H1 (cell line): Measurements from ENCODE around the gene LRRC45. TPM values are rescaled to one million over a fixed set of nuclear protein-coding genes. Genes with fewer than 3 reads are reported as not detected.

Experiments used
- CTCF ChIA-PET: fragments of 300-600 bp; sonication (Branson Sonifier 250); formaldehyde crosslinking; loops from one replicate; lab custom pipeline; 2021; ENCODE audit not compliant: partially characterized antibody; lab: Charles Lee
- POLR2A ChIA-PET: fragments of 300-600 bp; sonication (Branson Sonifier 250); formaldehyde crosslinking; loops from one replicate; lab custom pipeline; 2021; ENCODE audit warnings: inconsistent platforms; ENCODE audit not compliant: partially characterized antibody; lab: Charles Lee
- DNase-seq, 2 experiments: peaks; one replicate each; pipeline versions ENCODE4 v3.0.0 to v3.0.0-alpha.2; 2010 to 2022; ENCODE audit warnings: low spot score in 2 of 2, low read depth in 1 of 2, mixed read lengths in 1 of 2
- FAIRE-seq: peaks from 2 replicates; lab custom pipeline; 2011; peaks lifted over from hg19 to GRCh38; lab: Jason Lieb, UNC
- H2AFZ ChIP-seq: 2 replicates; pipeline ENCODE4 v1.8.1; 2012; ENCODE audit warnings: low read length, inconsistent platforms
- H2AK5ac ChIP-seq: 2 replicates; pipeline ENCODE4 v1.6.1; 2013; ENCODE audit warnings: low read depth, low read length
- H2BK120ac ChIP-seq: replicated peaks from 2 replicates; pipeline ENCODE3; 2013; ENCODE audit warnings: low read depth, low read length, inconsistent platforms
- H2BK12ac ChIP-seq: 2 replicates; pipeline ENCODE4 v1.6.1; 2013; ENCODE audit warnings: low read depth, low read length
- H2BK15ac ChIP-seq: 2 replicates; pipeline ENCODE4 v1.6.1; 2013; ENCODE audit warnings: low read length
- H2BK20ac ChIP-seq: 2 replicates; pipeline ENCODE4 v1.6.1; 2013; ENCODE audit warnings: low read length
- H2BK5ac ChIP-seq: 2 replicates; pipeline ENCODE4 v1.6.1; 2013; ENCODE audit warnings: low read depth, low read length
- H3K14ac ChIP-seq: 2 replicates; pipeline ENCODE4 v1.6.1; 2013; ENCODE audit warnings: inconsistent platforms; ENCODE audit not compliant: insufficient read length
- H3K18ac ChIP-seq: 2 replicates; pipeline ENCODE4 v1.6.1; 2013; ENCODE audit warnings: low read length; ENCODE audit errors: extremely low read depth
- H3K23ac ChIP-seq: 2 replicates; pipeline ENCODE4 v1.6.1; 2013; ENCODE audit warnings: inconsistent platforms; ENCODE audit not compliant: insufficient read length
- H3K23me2 ChIP-seq: 2 replicates; pipeline ENCODE4 v1.6.1; 2013; ENCODE audit warnings: low read depth, low read length
- H3K27ac ChIP-seq: 2 replicates; pipeline ENCODE4 v1.6.1; 2011; ENCODE audit warnings: low read depth, low read length, inconsistent platforms
- H3K27me3 ChIP-seq, 4 experiments: replicated peaks in 1 of 4; 1 replicate in 1 of 4; 2 replicates in 3 of 4; pipeline versions ENCODE4 v1.6.1 to v1.8.1; 2011 to 2013; ENCODE audit warnings: low read length in 3 of 4, mild to moderate bottlenecking in 3 of 4, inconsistent platforms in 2 of 4, mixed read lengths in 2 of 4, moderate library complexity in 1 of 4; ENCODE audit not compliant: control insufficient read depth in 3 of 4, insufficient read depth in 3 of 4; ENCODE audit errors: extremely low read depth in 1 of 4
- H3K36me3 ChIP-seq, 4 experiments: 2 replicates each; pipeline versions ENCODE4 v1.6.1 to v1.8.1; 2011 to 2013; ENCODE audit warnings: mild to moderate bottlenecking in 4 of 4, low read length in 3 of 4, moderate library complexity in 2 of 4, control low read depth in 1 of 4, inconsistent platforms in 1 of 4; ENCODE audit not compliant: insufficient read depth in 4 of 4, control insufficient read depth in 2 of 4
- H3K4ac ChIP-seq: replicated peaks from 2 replicates; pipeline ENCODE3; 2013; ENCODE audit warnings: low read length, low read depth, mixed read lengths, inconsistent platforms; ENCODE audit not compliant: insufficient read length
- H3K4me1 ChIP-seq, 4 experiments: replicated peaks in 1 of 4; 1 replicate in 1 of 4; 2 replicates in 3 of 4; pipeline versions ENCODE4 v1.6.1 to v1.8.1; 2011 to 2013; ENCODE audit warnings: low read length in 3 of 4, inconsistent platforms in 2 of 4, mixed read lengths in 1 of 4; ENCODE audit not compliant: insufficient read depth in 4 of 4, control insufficient read depth in 3 of 4
- H3K4me2 ChIP-seq, 2 experiments: 2 replicates each; pipeline versions ENCODE4 v1.6.1 to v1.8.1; 2011 to 2013; ENCODE audit warnings: low read depth in 2 of 2, low read length in 2 of 2, control low read depth in 1 of 2, inconsistent platforms in 1 of 2, mild to moderate bottlenecking in 1 of 2; ENCODE audit not compliant: insufficient read depth in 1 of 2
- H3K4me3 ChIP-seq, 4 experiments: fragments of 200-600, 300-600 bp in 1 of 4; sonication (generic), shearing (Covaris generic), sonication (Bioruptor Twin) in 1 of 4; 2 replicates each; pipeline versions ENCODE4 v1.5.1 to v1.8.1; 2011 to 2016; ENCODE audit warnings: low read length in 4 of 4, low read depth in 3 of 4, control low read depth in 2 of 4, inconsistent platforms in 2 of 4, mild to moderate bottlenecking in 2 of 4, mixed read lengths in 1 of 4, moderate library complexity in 1 of 4; ENCODE audit not compliant: insufficient read depth in 2 of 4; ENCODE audit errors: extremely low read depth in 1 of 4
- H3K56ac ChIP-seq: replicated peaks from 2 replicates; pipeline ENCODE3; 2013; ENCODE audit warnings: low read depth, mild to moderate bottlenecking, mixed read lengths, low read length, inconsistent platforms; ENCODE audit not compliant: insufficient read length
- H3K79me1 ChIP-seq: 2 replicates; pipeline ENCODE4 v1.6.1; 2013; ENCODE audit warnings: low read depth, low read length, control low read depth
- H3K79me2 ChIP-seq, 2 experiments: 2 replicates each; pipeline versions ENCODE4 v1.6.1 to v1.8.1; 2012 to 2013; ENCODE audit warnings: low read length in 2 of 2, mild to moderate bottlenecking in 2 of 2, inconsistent platforms in 1 of 2; ENCODE audit not compliant: insufficient read depth in 2 of 2, control insufficient read depth in 1 of 2
- H3K9ac ChIP-seq, 4 experiments: replicated peaks in 1 of 4; 1 replicate in 1 of 4; 2 replicates in 3 of 4; pipeline versions ENCODE4 v1.6.1 to v1.8.1; 2011 to 2013; ENCODE audit warnings: low read depth in 3 of 4, low read length in 3 of 4, control low read depth in 2 of 4, mild to moderate bottlenecking in 2 of 4, moderate library complexity in 2 of 4, inconsistent platforms in 1 of 4; ENCODE audit errors: extremely low read depth in 1 of 4
- H3K9me3 ChIP-seq, 2 experiments: 2 replicates each; pipeline versions ENCODE4 v1.6.1 to v1.8.1; 2012 to 2013; ENCODE audit warnings: mild to moderate bottlenecking in 2 of 2, moderate library complexity in 2 of 2, control low read depth in 1 of 2, inconsistent platforms in 1 of 2, low read depth in 1 of 2, low read length in 1 of 2, mixed read lengths in 1 of 2; ENCODE audit not compliant: insufficient read depth in 2 of 2
- H4K20me1 ChIP-seq, 2 experiments: replicated peaks in 1 of 2; 2 replicates each; pipeline versions ENCODE3 to v1.8.1; 2011 to 2013; ENCODE audit warnings: inconsistent platforms in 2 of 2, low read length in 2 of 2, mild to moderate bottlenecking in 1 of 2; ENCODE audit not compliant: insufficient read depth in 2 of 2, control insufficient read depth in 1 of 2
- H4K5ac ChIP-seq: 2 replicates; pipeline ENCODE4 v1.6.1; 2013; ENCODE audit warnings: low read length, low read depth, mixed read lengths, inconsistent platforms; ENCODE audit not compliant: insufficient read length
- H4K8ac ChIP-seq: 2 replicates; pipeline ENCODE4 v1.8.0; 2013; ENCODE audit warnings: mild to moderate bottlenecking, moderate library complexity, low read length, inconsistent platforms; ENCODE audit not compliant: insufficient read depth; ENCODE audit errors: extremely low read depth
- H4K91ac ChIP-seq: replicated peaks from 2 replicates; pipeline ENCODE3; 2013; ENCODE audit warnings: low read length, mixed read lengths, inconsistent platforms; ENCODE audit not compliant: insufficient read length
- BACH1 ChIP-seq: IDR thresholded peaks from 2 replicates; pipeline ENCODE4 v1.6.1; 2012; ENCODE audit warnings: low read length, improper control_type of control experiment
- BCL11A ChIP-seq, 2 experiments: IDR thresholded peaks; one replicate each; pipeline ENCODE4 v1.6.1; 2011; ENCODE audit warnings: low read depth in 2 of 2, low read length in 2 of 2, mild to moderate bottlenecking in 2 of 2
- CBX8 ChIP-seq: fragments of 300-800, 300-1000 bp; sonication (generic); IDR thresholded peaks from 2 replicates; pipeline ENCODE4 v1.7.1; 2016; ENCODE audit warnings: low read depth, low read length, borderline replicate concordance
- FOSL1 ChIP-seq: IDR thresholded peaks from 2 replicates; pipeline ENCODE4 v1.6.1; 2011; ENCODE audit warnings: mild to moderate bottlenecking, low read depth, low read length, moderate library complexity; ENCODE audit not compliant: insufficient read depth
- GABPA ChIP-seq: IDR thresholded peaks from 2 replicates; pipeline ENCODE4 v1.6.1; 2011; ENCODE audit warnings: mild to moderate bottlenecking, low read length, moderate library complexity, borderline replicate concordance; ENCODE audit not compliant: insufficient read depth
- NANOG ChIP-seq: IDR thresholded peaks from 2 replicates; pipeline ENCODE4 v1.6.1; 2011; ENCODE audit warnings: low read length, low read depth, mild to moderate bottlenecking, inconsistent platforms; ENCODE audit not compliant: insufficient read depth, poor library complexity, severe bottlenecking
- NRF1 ChIP-seq: IDR thresholded peaks from 2 replicates; pipeline ENCODE4 v1.6.1; 2011; ENCODE audit warnings: mild to moderate bottlenecking, low read depth, low read length, improper control_type of control experiment
- SIRT6 ChIP-seq: IDR thresholded peaks from one replicate; pipeline ENCODE4 v1.7.1; 2012; ENCODE audit warnings: low read length, inconsistent platforms
- SP1 ChIP-seq: IDR thresholded peaks from 2 replicates; pipeline ENCODE4 v1.6.1; 2011; ENCODE audit warnings: low read depth, low read length
- SP2 ChIP-seq: IDR thresholded peaks from 2 replicates; pipeline ENCODE4 v1.6.1; 2012; ENCODE audit warnings: mild to moderate bottlenecking, low read length, inconsistent platforms
- YY1 ChIP-seq: IDR thresholded peaks from 2 replicates; pipeline ENCODE4 v1.6.1; 2011; ENCODE audit warnings: low read depth, mild to moderate bottlenecking, low read length
- WGBS, 2 experiments: shearing (Covaris generic) in 1 of 2; methylation state at CpG; one replicate each; pipeline versions ENCODE4 v1.1.6 to v1.1.7; 2013 to 2015; ENCODE audit warnings: low lambda C conversion rate in 2 of 2, mixed read lengths in 2 of 2, inconsistent platforms in 1 of 2, low coverage in 1 of 2, missing lambda C conversion rate in 1 of 2; ENCODE audit not compliant: insufficient replicate concordance in 2 of 2, insufficient coverage in 1 of 2, insufficient read length in 1 of 2; ENCODE audit errors: extremely low coverage in 1 of 2, missing lambda C conversion rate in 1 of 2; 5-methylcytosine and 5-hydroxymethylcytosine counted together
- polyA plus RNA-seq, 7 experiments: library from polyadenylated mRNA; depleted of rRNA in 3 of 7; stranded (reverse) in 5 of 7; unstranded in 2 of 7; fragments of >200 nt in 5 of 7; fragments of 200-250 nt in 2 of 7; gene quantifications; 1 replicate in 5 of 7; 2 replicates in 1 of 7; 4 replicates in 1 of 7; pipeline versions ENCODE4 v1.2.1 to v1.2.3, GENCODE V29; 2011 to 2013; ENCODE audit warnings: missing spikeins in 2 of 7, mixed read lengths in 2 of 7
- total RNA-seq: library from RNA; stranded (reverse); fragmentation: NEBNext Ultra II Directional; extraction: Animal tissue kit (Norgen Biotek cat#: 25700); gene quantifications from 2 replicates; pipeline ENCODE4 v1.2.1, GENCODE V29; 2021

The LRRC45 gene
- total and polyA plus RNA-seq, 2 of the 8 experiments (the other 6 are each of a cell fraction or from before 2014, with no cell fraction given), result 11.5 to 29.0 TPM

DNA sequence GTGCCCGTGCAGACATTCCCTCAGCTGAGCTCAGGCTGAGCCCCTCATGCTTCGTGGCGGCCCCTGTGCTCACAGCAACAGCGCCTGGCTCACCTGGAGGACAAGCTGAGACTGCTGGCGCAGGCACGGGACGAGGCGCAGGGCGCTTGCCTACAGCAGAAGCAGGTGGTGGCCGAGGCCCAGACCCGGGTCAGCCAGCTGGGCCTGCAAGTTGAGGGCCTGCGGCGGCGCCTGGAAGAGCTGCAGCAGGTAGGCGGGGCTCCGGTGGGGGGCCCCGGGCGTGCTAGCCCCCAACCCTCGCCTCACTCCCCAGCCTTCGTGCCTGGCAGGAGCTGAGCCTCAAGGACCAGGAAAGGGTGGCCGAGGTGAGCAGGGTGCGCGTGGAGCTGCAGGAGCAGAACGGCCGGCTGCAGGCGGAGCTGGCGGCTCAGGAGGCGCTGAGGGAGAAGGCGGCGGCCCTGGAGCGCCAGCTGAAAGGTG lies 6.9 kb downstream of the LRRC45 start:
- Histone ChIP-seq H2BK12ac (no peak overlapping the region), H3K18ac (no peak overlapping the region), H2BK20ac (no peak overlapping the region), H3K23me2 (peaks cover 7% of the 10 kb centered on the region; the same call in 1 of the 2 replicates), H3K79me2 (peaks cover 0 to 2% of the 10 kb centered on the region in 2 experiments; a peak in 1 of 4 replicates)
- TF ChIP-seq SIRT6 (no peak), FOSL1 (no peak), CBX8 (no peak), BCL11A (IDR thresholded peaks at IDR 0.05; ENCODE audit: low read depth in 2 of 2, low read length in 2 of 2) (no peak), GABPA (no peak), YY1 (no peak), SP2 (no peak), BACH1 (no peak), SP1 (no peak), NRF1 (no peak), NANOG (no peak)
- TF ChIP-seq, all 59 proteins: peak for 0
- H3K27me3 ChIP-seq, result no peaks in the 10 kb centered on the region
- ChIA-PET CTCF (interaction anchor here (0.5 to 3.1 kb wide), 56 partner anchors 9 to 644 kb away, joined by 3 to 40 read pairs (median 5); partner anchors contain the start of genes DCXR and DUS1L), POLR2A (interaction anchor here (0.7 to 4.9 kb wide), 23 partner anchors 7 to 164 kb away, joined by 3 to 38 read pairs (median 5); partner anchors contain the start of genes CENPX, FASN, GPS1 and LRRC45)
- H3K36me3 ChIP-seq, result no peaks in the 10 kb centered on the region; a peak in 2 of 8 replicates
- 0 out of 2 replicates have a peak, but pooled peaks cover 3% of the 10 kb centered on the region for H3K79me1 ChIP-seq
- peaks cover 0 to 13% (median 2%) of the 10 kb centered on the region in 4 experiments; a peak in 5 of 7 replicates for H3K4me1 ChIP-seq
- DNase-seq (no peak), FAIRE-seq (no peak)
- H2AK5ac ChIP-seq, result no peak overlapping the region
- no peak overlapping the region for H3K9ac ChIP-seq
- 70% methylated on average over 24 of the region's 31 CpGs; no CpG with 5 or more reads in 1 of the 2 experiments for WGBS, 2 experiments
- no peak overlapping the region for H2AFZ ChIP-seq
- H3K56ac ChIP-seq, result peak overlapping the region; percentile 25
- peak overlapping the region; percentile 14 for H3K4ac ChIP-seq
- no peak overlapping the region for H3K27ac ChIP-seq
- no peak overlapping the region for H4K5ac ChIP-seq
- peak overlapping the region; percentile 76; the same call in 1 of the 2 replicates for H4K8ac ChIP-seq
- H4K91ac ChIP-seq, result no peak overlapping the region
- no peak overlapping the region for H3K14ac ChIP-seq
- H3K9me3 ChIP-seq, result no peaks in the 10 kb centered on the region
- no peak overlapping the region for H2BK120ac ChIP-seq
- H2BK5ac ChIP-seq, result no peak overlapping the region; the same call in 1 of the 2 replicates
- peaks cover 0 to 17% of the 10 kb centered on the region in 2 experiments for H4K20me1 ChIP-seq
- peak overlapping the region in 1 of 2 experiments; percentile 86; a peak in 1 of 4 replicates for H3K4me2 ChIP-seq
- 0 out of 8 replicates have a peak overlapping the region, but pooled peaks of 1 of the 4 experiments have one; percentile 54 for H3K4me3 ChIP-seq
- no peak overlapping the region for H3K23ac ChIP-seq
- no peak overlapping the region for H2BK15ac ChIP-seq
